Endothelial cell (in vitro differentiated cells): ENCODE results near the gene EFCAB6. TPM values are rescaled to one million over a fixed set of nuclear protein-coding genes. Genes with fewer than 3 reads are reported as not detected.

ENCODE experiments used
- DNase-seq: peaks from one replicate; pipeline ENCODE4 v3.0.0; 2021; ENCODE audit warnings: low spot score
- H3K27ac Mint-ChIP-seq: one replicate; pipeline ENCODE4 v1.8.0; 2021; ENCODE audit warnings: mixed read lengths, inconsistent platforms; ENCODE audit not compliant: unreplicated experiment
- H3K27me3 Mint-ChIP-seq: one replicate; pipeline ENCODE4 v1.8.0; 2021; ENCODE audit warnings: mild to moderate bottlenecking, moderate library complexity, mixed read lengths, inconsistent platforms; ENCODE audit not compliant: unreplicated experiment
- H3K36me3 Mint-ChIP-seq: one replicate; pipeline ENCODE4 v1.8.0; 2021; ENCODE audit warnings: mild to moderate bottlenecking, low read depth, mixed read lengths, inconsistent platforms; ENCODE audit not compliant: unreplicated experiment
- H3K4me1 Mint-ChIP-seq: one replicate; pipeline ENCODE4 v1.8.0; 2021; ENCODE audit warnings: mild to moderate bottlenecking, mixed read lengths, inconsistent platforms; ENCODE audit not compliant: unreplicated experiment
- H3K4me3 Mint-ChIP-seq: one replicate; pipeline ENCODE4 v1.8.0; 2021; ENCODE audit warnings: mild to moderate bottlenecking, mixed read lengths, inconsistent platforms; ENCODE audit not compliant: unreplicated experiment
- H3K9me3 Mint-ChIP-seq: one replicate; pipeline ENCODE4 v1.8.0; 2021; ENCODE audit warnings: mixed read lengths, inconsistent platforms; ENCODE audit not compliant: unreplicated experiment
- CTCF ChIP-seq: fragments of 200-600 bp; sonication (generic); IDR thresholded peaks from one replicate; pipeline ENCODE4 v1.5.0; 2021; ENCODE audit warnings: antibody characterized with exemption; ENCODE audit not compliant: unreplicated experiment
- total RNA-seq: library from RNA; stranded (reverse); fragmentation: NEBNext Ultra II Directional; extraction: Animal tissue kit (Norgen Biotek cat#: 25700); gene quantifications from one replicate; pipeline ENCODE4 v1.2.1, GENCODE V29; 2021; ENCODE audit not compliant: unreplicated experiment

EFCAB6 gene
- total RNA-seq, 1 donor from 2014 or later: 0.69 TPM

GRCh38 chr22:43726964-43727543 is 85.1 kb downstream of the EFCAB6 start:
- Mint-ChIP-seq H3K4me3 (no peak overlapping the region), H3K36me3 (no peaks in the 10 kb centered on the region), H3K9me3 (no peaks in the 10 kb centered on the region), H3K4me1 (no peaks in the 10 kb centered on the region), H3K27ac (no peak overlapping the region), H3K27me3 (no peaks in the 10 kb centered on the region)
- DNase-seq: no peak
- no peak for TF ChIP-seq CTCF

DNA sequence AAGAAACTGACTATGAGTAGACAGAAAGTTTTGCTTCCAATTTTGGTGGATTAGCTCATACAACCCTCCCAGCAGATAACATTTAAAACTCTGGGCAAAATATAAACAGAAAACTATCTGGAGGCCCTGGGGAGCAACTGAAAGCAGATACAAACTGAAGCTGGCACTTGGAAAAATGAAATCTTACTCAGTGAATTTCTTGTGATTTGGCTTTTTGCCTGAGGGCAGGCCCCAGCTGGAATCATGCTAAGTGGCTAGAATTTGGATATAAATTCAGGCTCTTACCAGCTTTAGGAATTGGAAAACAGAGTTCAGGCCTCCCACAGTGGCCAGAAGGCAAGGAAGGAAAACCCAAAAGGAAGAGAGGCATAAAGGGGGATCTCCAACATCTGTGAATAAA is 85.8 kb downstream of the EFCAB6 start:
- TF ChIP-seq CTCF: no peak
- H3K9me3 Mint-ChIP-seq: no peaks in the 10 kb centered on the region
- no peaks in the 10 kb centered on the region for H3K27me3 Mint-ChIP-seq
- H3K36me3 Mint-ChIP-seq: no peaks in the 10 kb centered on the region
- H3K27ac Mint-ChIP-seq: no peak overlapping the region
- no peaks in the 10 kb centered on the region for H3K4me1 Mint-ChIP-seq
- no peak overlapping the region for H3K4me3 Mint-ChIP-seq
- DNase-seq: no peak

- DNase-seq: no peak
Measured at GRCh38 chr22:43723816-43724215, 88.3 kb downstream of the EFCAB6 start.

DNA sequence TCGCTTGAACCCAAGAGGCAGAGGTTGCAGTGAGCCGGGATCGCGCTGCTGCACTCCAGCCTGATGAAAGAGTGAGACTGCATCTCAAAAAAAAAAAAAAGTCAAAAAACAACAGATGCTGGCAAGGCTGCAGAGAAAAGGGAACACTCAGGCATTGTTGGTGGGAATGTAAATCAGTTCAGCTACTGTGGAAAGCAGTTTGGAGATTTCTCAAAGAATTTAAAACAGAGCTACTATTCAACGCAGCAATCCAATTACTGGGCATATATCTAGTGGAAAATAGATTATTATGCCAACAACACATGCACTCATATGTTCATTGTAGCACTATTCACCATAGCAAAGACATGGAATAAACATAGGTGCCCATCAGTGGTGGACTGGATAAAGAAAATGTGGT is 89.7 kb downstream of the EFCAB6 start:
- no peak for TF ChIP-seq CTCF
- no peak overlapping the region for H3K4me3 Mint-ChIP-seq

More at GRCh38 chr22:43723816-43724215, 88.3 kb downstream of the EFCAB6 start:
- no peaks in the 10 kb centered on the region for H3K27me3 Mint-ChIP-seq
- no peak overlapping the region for H3K27ac Mint-ChIP-seq
- no peak overlapping the region for H3K4me3 Mint-ChIP-seq
- H3K36me3 Mint-ChIP-seq: no peaks in the 10 kb centered on the region
- TF ChIP-seq CTCF: no peak
- H3K9me3 Mint-ChIP-seq: no peaks in the 10 kb centered on the region
- H3K4me1 Mint-ChIP-seq: peaks cover 7% of the 10 kb centered on the region

GRCh38 chr22:43720716-43721115 is 91.4 kb downstream of the EFCAB6 start:
- H3K4me1 Mint-ChIP-seq: peaks cover 7% of the 10 kb centered on the region
- H3K4me3 Mint-ChIP-seq: no peak overlapping the region
- DNase-seq: no peak
- no peaks in the 10 kb centered on the region for H3K36me3 Mint-ChIP-seq
- no peak overlapping the region for H3K27ac Mint-ChIP-seq
- no peaks in the 10 kb centered on the region for H3K9me3 Mint-ChIP-seq
- TF ChIP-seq CTCF: no peak
- H3K27me3 Mint-ChIP-seq: no peaks in the 10 kb centered on the region

More for the DNA sequence above, 89.7 kb downstream of the EFCAB6 start:
- Mint-ChIP-seq H3K27ac (no peak overlapping the region), H3K4me1 (peaks cover 7% of the 10 kb centered on the region), H3K36me3 (no peaks in the 10 kb centered on the region), H3K27me3 (no peaks in the 10 kb centered on the region), H3K9me3 (no peaks in the 10 kb centered on the region)
- no peak for DNase-seq
